Measurements from ENCODE around the gene CHAC1.

Gene CHAC1

DNA sequence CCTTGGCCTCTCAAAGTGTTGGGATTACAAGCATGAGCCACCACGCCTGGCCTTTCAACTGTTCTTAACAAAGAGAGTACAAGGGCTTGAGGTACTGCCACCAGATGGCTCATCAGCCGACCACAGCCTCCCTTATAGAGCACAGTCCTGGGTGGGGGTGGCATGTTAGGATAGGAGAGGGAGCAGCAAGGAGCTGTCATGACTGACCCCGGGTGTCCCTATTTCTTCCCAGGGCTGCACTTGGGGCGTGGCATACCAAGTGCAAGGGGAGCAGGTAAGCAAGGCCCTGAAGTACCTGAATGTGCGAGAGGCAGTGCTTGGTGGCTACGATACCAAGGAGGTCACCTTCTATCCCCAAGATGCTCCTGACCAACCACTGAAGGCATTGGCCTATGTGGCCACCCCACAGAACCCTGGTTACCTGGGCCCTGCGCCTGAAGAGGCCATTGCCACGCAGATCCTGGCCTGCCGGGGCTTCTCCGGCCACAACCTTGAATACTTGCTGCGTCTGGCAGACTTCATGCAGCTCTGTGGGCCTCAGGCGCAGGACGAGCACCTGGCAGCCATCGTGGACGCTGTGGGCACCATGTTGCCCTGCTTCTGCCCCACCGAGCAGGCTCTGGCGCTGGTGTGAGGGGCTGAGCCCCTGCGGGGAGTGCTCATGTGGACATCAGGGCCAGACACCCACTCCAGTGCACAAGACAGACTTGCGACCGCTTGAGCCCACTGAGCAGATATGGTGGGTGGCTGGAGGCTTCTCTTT, 2.1 kb downstream of the CHAC1 start:
- Histone ChIP-seq H3K27ac (ENCODE audit: low read depth, low read length, poor library complexity, severe bottlenecking) (no peak overlapping the region), H3K36me3 (ENCODE audit: insufficient read depth, low read length) (no peaks in the 10 kb centered on the region; the same call in 1 of the 2 replicates), H3K27me3 (ENCODE audit: insufficient read depth, low read length) (no peaks in the 10 kb centered on the region), H3K9ac (ENCODE audit: low read length) (no peak overlapping the region), H2AFZ (ENCODE audit: low read length) (no peak overlapping the region), H3K79me2 (ENCODE audit: insufficient read depth, low read length) (no peaks in the 10 kb centered on the region), H4K20me1 (ENCODE audit: insufficient read depth, low read length) (no peaks in the 10 kb centered on the region), H3K4me2 (ENCODE audit: low read length) (no peak overlapping the region), H3F3A (ENCODE audit: insufficient read depth, low read length) (no peaks in the 10 kb centered on the region), H3K4me1 (ENCODE audit: insufficient read depth, low read length, severe bottlenecking) (peaks cover 28% of the 10 kb centered on the region), H3K9me2 (ENCODE audit: low read depth, low read length) (no peaks in the 10 kb centered on the region), H3K4me3 (ENCODE audit: low read depth, low read length, poor library complexity, severe bottlenecking) (no peak overlapping the region), H3K9me3 (ENCODE audit: low read length) (no peaks in the 10 kb centered on the region)
- TF ChIP-seq, protein P1, sequence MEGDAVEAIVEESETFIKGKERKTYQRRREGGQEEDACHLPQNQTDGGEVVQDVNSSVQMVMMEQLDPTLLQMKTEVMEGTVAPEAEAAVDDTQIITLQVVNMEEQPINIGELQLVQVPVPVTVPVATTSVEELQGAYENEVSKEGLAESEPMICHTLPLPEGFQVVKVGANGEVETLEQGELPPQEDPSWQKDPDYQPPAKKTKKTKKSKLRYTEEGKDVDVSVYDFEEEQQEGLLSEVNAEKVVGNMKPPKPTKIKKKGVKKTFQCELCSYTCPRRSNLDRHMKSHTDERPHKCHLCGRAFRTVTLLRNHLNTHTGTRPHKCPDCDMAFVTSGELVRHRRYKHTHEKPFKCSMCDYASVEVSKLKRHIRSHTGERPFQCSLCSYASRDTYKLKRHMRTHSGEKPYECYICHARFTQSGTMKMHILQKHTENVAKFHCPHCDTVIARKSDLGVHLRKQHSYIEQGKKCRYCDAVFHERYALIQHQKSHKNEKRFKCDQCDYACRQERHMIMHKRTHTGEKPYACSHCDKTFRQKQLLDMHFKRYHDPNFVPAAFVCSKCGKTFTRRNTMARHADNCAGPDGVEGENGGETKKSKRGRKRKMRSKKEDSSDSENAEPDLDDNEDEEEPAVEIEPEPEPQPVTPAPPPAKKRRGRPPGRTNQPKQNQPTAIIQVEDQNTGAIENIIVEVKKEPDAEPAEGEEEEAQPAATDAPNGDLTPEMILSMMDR (IDR thresholded peaks at IDR 0.05; ENCODE audit: low read length) = no peak
- no peak for TF ChIP-seq EZH2 (IDR thresholded peaks at IDR 0.05; ENCODE audit: borderline replicate concordance, low read length)

DNA sequence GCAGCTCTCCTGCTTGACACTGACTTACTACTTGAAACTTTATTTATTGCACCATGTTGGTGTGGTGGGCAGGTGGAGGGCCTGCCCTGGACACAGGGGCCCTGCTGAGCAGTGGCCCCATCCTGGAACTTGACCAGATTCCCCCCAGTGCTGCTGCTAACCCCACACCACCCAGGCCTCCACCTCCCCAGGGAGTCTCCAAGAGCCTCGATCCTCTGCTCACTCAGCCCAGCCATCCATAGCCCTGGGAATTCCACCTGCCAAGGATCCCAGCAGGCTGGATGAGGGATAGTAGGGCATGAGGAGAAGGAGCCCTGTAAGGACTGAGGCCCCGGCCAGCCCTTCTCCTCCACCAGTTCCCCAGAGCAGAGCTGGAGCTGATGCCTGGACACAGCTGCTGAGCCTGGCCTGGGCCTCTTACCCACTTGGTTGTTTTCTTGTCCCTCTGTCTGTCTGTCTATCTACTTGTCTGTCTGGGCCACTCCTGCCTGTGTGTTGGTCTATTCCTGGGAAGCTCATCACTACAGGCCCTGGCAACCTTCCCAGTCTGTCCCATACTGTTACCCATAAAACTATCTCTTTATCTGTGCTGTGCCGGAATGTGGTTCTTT, 2.8 kb downstream of the CHAC1 start:
- H3K4me3 ChIP-seq (ENCODE audit: low read depth, low read length, poor library complexity, severe bottlenecking) = no peak overlapping the region
- no peaks in the 10 kb centered on the region for H3K27me3 ChIP-seq (ENCODE audit: insufficient read depth, low read length)
- TF ChIP-seq, protein P1 (IDR thresholded peaks at IDR 0.05; ENCODE audit: low read length) = no peak
- no peak for TF ChIP-seq EZH2 (IDR thresholded peaks at IDR 0.05; ENCODE audit: borderline replicate concordance, low read length)
- H3K27ac ChIP-seq (ENCODE audit: low read depth, low read length, poor library complexity, severe bottlenecking) = no peak overlapping the region
- no peaks in the 10 kb centered on the region for H3K9me3 ChIP-seq (ENCODE audit: low read length)
- H3K79me2 ChIP-seq (ENCODE audit: insufficient read depth, low read length) = no peaks in the 10 kb centered on the region
- no peaks in the 10 kb centered on the region for H4K20me1 ChIP-seq (ENCODE audit: insufficient read depth, low read length)
- no peaks in the 10 kb centered on the region for H3F3A ChIP-seq (ENCODE audit: insufficient read depth, low read length)
- H3K9ac ChIP-seq (ENCODE audit: low read length) = no peak overlapping the region
- H3K4me1 ChIP-seq (ENCODE audit: insufficient read depth, low read length, severe bottlenecking) = peaks cover 28% of the 10 kb centered on the region
- no peak overlapping the region for H3K4me2 ChIP-seq (ENCODE audit: low read length)
- H2AFZ ChIP-seq (ENCODE audit: low read length) = no peak overlapping the region
- H3K9me2 ChIP-seq (ENCODE audit: low read depth, low read length) = no peaks in the 10 kb centered on the region
- H3K36me3 ChIP-seq (ENCODE audit: insufficient read depth, low read length) = no peaks in the 10 kb centered on the region; the same call in 1 of the 2 replicates

DNA sequence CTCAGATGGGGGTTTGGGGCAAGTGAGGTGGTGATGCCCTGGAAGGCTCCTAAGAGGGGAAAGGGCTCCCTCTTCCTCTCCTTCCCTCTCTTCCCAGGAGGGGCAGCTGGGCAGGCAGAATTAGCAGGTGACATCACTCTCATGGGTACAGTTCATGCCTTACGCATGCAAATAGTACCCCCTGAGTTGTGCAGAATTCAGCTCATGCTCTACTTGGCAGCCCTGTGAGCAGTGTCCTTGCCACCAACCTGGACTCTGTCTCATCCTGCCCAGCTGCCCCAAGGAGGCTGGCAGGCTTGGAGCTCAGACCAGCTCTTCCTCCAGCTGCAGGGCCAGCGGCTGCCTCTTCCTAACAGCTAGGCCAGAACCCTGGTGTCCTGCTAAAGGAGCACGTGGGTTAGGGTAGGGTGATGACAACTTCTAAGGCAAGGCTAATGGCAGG, 3.3 kb downstream of the CHAC1 start:
- Histone ChIP-seq H3K9me3 (ENCODE audit: low read length) (no peaks in the 10 kb centered on the region), H3K36me3 (ENCODE audit: insufficient read depth, low read length) (no peaks in the 10 kb centered on the region; the same call in 1 of the 2 replicates), H3K27ac (ENCODE audit: low read depth, low read length, poor library complexity, severe bottlenecking) (no peak overlapping the region), H3F3A (ENCODE audit: insufficient read depth, low read length) (no peaks in the 10 kb centered on the region), H3K9ac (ENCODE audit: low read length) (no peak overlapping the region), H3K4me1 (ENCODE audit: insufficient read depth, low read length, severe bottlenecking) (peaks cover 28% of the 10 kb centered on the region), H3K27me3 (ENCODE audit: insufficient read depth, low read length) (no peaks in the 10 kb centered on the region), H4K20me1 (ENCODE audit: insufficient read depth, low read length) (no peaks in the 10 kb centered on the region), H3K79me2 (ENCODE audit: insufficient read depth, low read length) (no peaks in the 10 kb centered on the region), H3K9me2 (ENCODE audit: low read depth, low read length) (no peaks in the 10 kb centered on the region), H3K4me3 (ENCODE audit: low read depth, low read length, poor library complexity, severe bottlenecking) (no peak overlapping the region), H2AFZ (ENCODE audit: low read length) (no peak overlapping the region), H3K4me2 (ENCODE audit: low read length) (no peak overlapping the region)
- TF ChIP-seq, protein P1 (IDR thresholded peaks at IDR 0.05; ENCODE audit: low read length) = no peak
- no peak for TF ChIP-seq EZH2 (IDR thresholded peaks at IDR 0.05; ENCODE audit: borderline replicate concordance, low read length)
